Hepatocyte (in vitro differentiated cells): ENCODE measurements around the gene LRRC52. TPM values are rescaled to one million over a fixed set of nuclear protein-coding genes. Genes with fewer than 3 reads are reported as not detected.

Experiments
- DNase-seq: peaks from one replicate; pipeline ENCODE4 v3.0.0-alpha.2; 2016; ENCODE audit warnings: low spot score
- H2AFZ ChIP-seq: fragments of 200-600 bp; sonication (generic); 2 replicates; pipeline ENCODE4 v1.6.0; 2016; ENCODE audit warnings: antibody characterized with exemption, mild to moderate bottlenecking
- H3K27ac ChIP-seq: fragments of 200-600 bp; sonication (generic); 2 replicates; pipeline ENCODE4 v1.5.1; 2016; ENCODE audit warnings: mild to moderate bottlenecking
- H3K27me3 ChIP-seq: fragments of 200-600 bp; sonication (generic); 2 replicates; pipeline ENCODE4 v1.6.1; 2016
- H3K36me3 ChIP-seq: fragments of 200-600 bp; sonication (generic); replicated peaks from 2 replicates; pipeline ENCODE4 v1.5.1; 2016; ENCODE audit warnings: low read depth; ENCODE audit not compliant: insufficient read depth
- H3K4me1 ChIP-seq: fragments of 200-600 bp; sonication (generic); 2 replicates; pipeline ENCODE4 v1.5.1; 2016; ENCODE audit warnings: mild to moderate bottlenecking, moderate library complexity; ENCODE audit not compliant: insufficient read depth
- H3K4me2 ChIP-seq: fragments of 200-600 bp; sonication (generic); 2 replicates; pipeline ENCODE4 v1.6.0; 2016
- H3K4me3 ChIP-seq: fragments of 200-600 bp; sonication (generic); 2 replicates; pipeline ENCODE4 v1.5.1; 2016; ENCODE audit warnings: mild to moderate bottlenecking
- H3K79me2 ChIP-seq: fragments of 200-600 bp; sonication (generic); 2 replicates; pipeline ENCODE4 v1.6.0; 2017; ENCODE audit warnings: mild to moderate bottlenecking
- H3K9me2 ChIP-seq: fragments of 200-600 bp; sonication (generic); replicated peaks from 2 replicates; pipeline ENCODE4 v1.6.0; 2017; ENCODE audit warnings: mild to moderate bottlenecking; ENCODE audit not compliant: insufficient read depth
- H3K9me3 ChIP-seq: fragments of 200-600 bp; sonication (generic); 2 replicates; pipeline ENCODE4 v1.5.1; 2016; ENCODE audit warnings: low read depth, mild to moderate bottlenecking
- H4K20me1 ChIP-seq: fragments of 200-600 bp; sonication (generic); 2 replicates; pipeline ENCODE4 v1.6.0; 2016; ENCODE audit warnings: mild to moderate bottlenecking; ENCODE audit not compliant: insufficient read depth, poor library complexity, severe bottlenecking
- CTCF ChIP-seq: fragments of 200-600 bp; sonication (generic); IDR thresholded peaks from 2 replicates; pipeline ENCODE4 v1.5.1; 2016; ENCODE audit warnings: antibody characterized with exemption, mild to moderate bottlenecking; ENCODE audit not compliant: poor library complexity
- EZH2 ChIP-seq: fragments of 200-600 bp; sonication (generic); IDR thresholded peaks from 2 replicates; pipeline ENCODE4 v1.6.1; 2016; ENCODE audit warnings: antibody characterized with exemption, mild to moderate bottlenecking, borderline replicate concordance
- EZH2phosphoT487 ChIP-seq: fragments of 200-600 bp; sonication (generic); IDR thresholded peaks from one replicate; pipeline ENCODE4 v1.6.1; 2018; ENCODE audit warnings: antibody characterized with exemption, mild to moderate bottlenecking, low read depth, moderate library complexity; ENCODE audit not compliant: unreplicated experiment, severe bottlenecking
- WGBS: methylation state at CpG from one replicate; pipeline ENCODE4 v1.1.6; 2016; ENCODE audit warnings: low lambda C conversion rate; ENCODE audit errors: missing lambda C conversion rate; 5-methylcytosine and 5-hydroxymethylcytosine counted together
- polyA plus RNA-seq: library from polyadenylated mRNA; unstranded; fragments of >200 nt; fragmentation: Nextera tagmentation; extraction: Ambion mirVana; gene quantifications from 2 replicates; pipeline ENCODE4 v1.2.1, GENCODE V29; 2016
- total RNA-seq: library from RNA; depleted of rRNA; stranded (reverse); fragments of >200 nt; gene quantifications from 2 replicates; pipeline ENCODE4 v1.2.3, GENCODE V29; 2014

Gene LRRC52
- total and polyA plus RNA-seq, 2 experiments from 2014 or later, result not detected

DNA sequence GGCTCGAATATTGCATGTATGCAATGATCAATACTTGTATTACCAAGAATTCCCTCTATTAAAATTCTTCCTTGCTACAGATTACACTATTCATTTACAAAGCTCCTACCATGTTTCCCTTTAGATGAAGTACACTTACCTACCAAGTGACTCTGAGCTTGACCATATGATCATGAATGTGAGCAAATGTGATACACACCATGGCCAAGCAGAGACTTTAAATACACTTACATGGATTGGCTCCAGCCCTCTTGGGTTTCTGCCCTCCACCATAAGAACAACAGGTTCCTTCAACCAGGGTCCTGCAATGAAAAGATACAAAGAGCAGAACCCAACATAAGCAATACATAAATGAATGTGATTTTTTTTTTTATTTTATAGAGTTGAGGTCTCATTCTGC is 30.0 kb downstream of the LRRC52 start:
- H4K20me1 ChIP-seq, result no peaks in the 10 kb centered on the region
- DNase-seq, result no peak
- TF ChIP-seq EZH2 (no peak), EZH2phosphoT487 (no peak), CTCF (no peak)
- H3K4me3 ChIP-seq, result no peak overlapping the region
- no peak overlapping the region for H3K4me2 ChIP-seq
- WGBS, result 97% methylated on average over 1 of the region's 1 CpG
- H3K27ac ChIP-seq, result no peak overlapping the region
- no peaks in the 10 kb centered on the region for H3K9me3 ChIP-seq
- H3K9me2 ChIP-seq, result no peaks in the 10 kb centered on the region
- H2AFZ ChIP-seq, result no peak overlapping the region
- H3K79me2 ChIP-seq, result no peaks in the 10 kb centered on the region
- no peaks in the 10 kb centered on the region for H3K36me3 ChIP-seq
- no peaks in the 10 kb centered on the region for H3K27me3 ChIP-seq
- no peaks in the 10 kb centered on the region for H3K4me1 ChIP-seq

- Histone ChIP-seq H2AFZ (no peak overlapping the region), H3K27me3 (no peaks in the 10 kb centered on the region), H3K4me2 (no peak overlapping the region), H3K79me2 (no peaks in the 10 kb centered on the region), H3K9me3 (no peaks in the 10 kb centered on the region), H3K27ac (no peak overlapping the region), H3K4me1 (no peaks in the 10 kb centered on the region), H3K9me2 (no peaks in the 10 kb centered on the region), H4K20me1 (no peaks in the 10 kb centered on the region), H3K36me3 (no peaks in the 10 kb centered on the region), H3K4me3 (no peak overlapping the region)
- TF ChIP-seq CTCF (no peak), EZH2 (no peak), EZH2phosphoT487 (no peak)
- DNase-seq, result no peak
Measured at GRCh38 chr1:165574295-165574694, 30.5 kb downstream of the LRRC52 start.

DNA sequence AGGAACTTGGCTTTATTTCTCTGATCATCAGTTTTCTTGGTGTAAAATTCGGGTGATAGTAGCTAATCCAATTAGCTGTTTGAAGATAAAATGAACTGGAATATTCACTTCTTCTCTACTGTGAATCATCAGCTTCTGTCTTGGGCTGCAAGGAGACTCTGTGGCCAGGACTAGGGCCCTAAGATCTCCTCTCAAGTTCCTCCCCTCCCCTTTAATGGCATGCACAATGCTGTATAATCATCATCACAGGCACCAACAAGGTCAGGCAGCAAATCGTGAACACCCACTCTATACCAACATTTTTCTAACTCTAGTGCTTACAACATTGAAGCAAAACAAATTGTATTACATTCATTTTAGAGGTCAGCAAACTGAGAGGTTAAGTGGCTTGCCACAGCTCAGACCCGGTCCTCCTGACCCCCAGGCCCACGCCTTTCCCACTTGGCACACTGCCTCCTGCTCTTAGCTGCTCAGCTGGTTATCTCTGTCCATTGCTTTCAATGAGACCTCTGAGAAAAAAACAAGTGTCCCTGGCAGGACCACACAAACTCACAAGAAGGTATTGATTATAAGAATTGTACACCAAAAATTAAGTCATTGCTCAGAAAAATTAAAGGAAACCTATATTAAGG is 31.8 kb downstream of the LRRC52 start:
- H4K20me1 ChIP-seq, result no peaks in the 10 kb centered on the region
- H3K4me2 ChIP-seq, result no peak overlapping the region
- H3K4me1 ChIP-seq, result no peaks in the 10 kb centered on the region
- no peak for TF ChIP-seq CTCF
- TF ChIP-seq EZH2, result no peak
- no peak overlapping the region for H3K4me3 ChIP-seq
- no peaks in the 10 kb centered on the region for H3K79me2 ChIP-seq
- no peak for DNase-seq
- no peaks in the 10 kb centered on the region for H3K9me3 ChIP-seq
- no peaks in the 10 kb centered on the region for H3K36me3 ChIP-seq
- H3K27ac ChIP-seq, result no peak overlapping the region
- WGBS, result 72% methylated on average over 4 of the region's 4 CpGs
- H2AFZ ChIP-seq, result no peak overlapping the region
- no peaks in the 10 kb centered on the region for H3K27me3 ChIP-seq
- H3K9me2 ChIP-seq, result no peaks in the 10 kb centered on the region

- Histone ChIP-seq H3K27ac (no peak overlapping the region), H4K20me1 (no peaks in the 10 kb centered on the region), H3K36me3 (no peaks in the 10 kb centered on the region), H3K27me3 (no peaks in the 10 kb centered on the region), H3K9me2 (no peaks in the 10 kb centered on the region), H3K4me1 (no peaks in the 10 kb centered on the region), H3K79me2 (no peaks in the 10 kb centered on the region), H2AFZ (no peak overlapping the region), H3K4me3 (no peak overlapping the region), H3K9me3 (no peaks in the 10 kb centered on the region), H3K4me2 (no peak overlapping the region)
- WGBS, result 73% methylated on average over 2 of the region's 2 CpGs
- TF ChIP-seq CTCF (no peak), EZH2 (no peak), EZH2phosphoT487 (no peak)
- no peak for DNase-seq
Measured at GRCh38 chr1:165576536-165576935, 32.7 kb downstream of the LRRC52 start.
